ENCODE data around the gene HS3ST4. TPM values are rescaled to one million over a fixed set of nuclear protein-coding genes. Genes with fewer than 3 reads are reported as not detected.

HS3ST4 gene
- total RNA-seq, 2 experiments from 2014 or later: not detected

DNA sequence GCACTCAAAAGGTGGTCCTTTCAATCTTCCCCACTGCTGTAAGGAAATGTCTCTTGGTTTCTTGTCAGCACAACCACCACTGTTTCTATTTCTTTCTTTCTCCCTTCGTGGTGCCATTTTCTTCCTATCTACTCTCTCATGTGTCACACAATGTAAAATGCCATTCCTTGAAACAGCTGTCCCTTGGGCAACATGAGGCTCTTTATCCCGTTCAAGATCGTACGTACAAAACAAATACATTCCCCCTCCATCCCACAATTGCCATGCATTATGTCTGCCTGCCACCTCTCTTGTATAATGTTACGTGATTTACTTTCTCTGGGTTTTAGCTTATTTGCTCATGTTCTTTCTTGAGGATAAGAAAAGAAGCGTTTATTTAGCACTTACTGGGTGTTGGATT, 410.6 kb downstream of the HS3ST4 start:
- intact Hi-C loops (cut with micrococcal nuclease): no loop called here
- CTCF ChIA-PET: interaction anchor here (0.7 kb wide), 1 partner anchor 378 kb away, joined by 3 read pairs; no protein-coding TSS in a partner anchor
- no peak for ATAC-seq
- H3K4me3 Mint-ChIP-seq: no peak overlapping the region
- TF ChIP-seq, protein P1, sequence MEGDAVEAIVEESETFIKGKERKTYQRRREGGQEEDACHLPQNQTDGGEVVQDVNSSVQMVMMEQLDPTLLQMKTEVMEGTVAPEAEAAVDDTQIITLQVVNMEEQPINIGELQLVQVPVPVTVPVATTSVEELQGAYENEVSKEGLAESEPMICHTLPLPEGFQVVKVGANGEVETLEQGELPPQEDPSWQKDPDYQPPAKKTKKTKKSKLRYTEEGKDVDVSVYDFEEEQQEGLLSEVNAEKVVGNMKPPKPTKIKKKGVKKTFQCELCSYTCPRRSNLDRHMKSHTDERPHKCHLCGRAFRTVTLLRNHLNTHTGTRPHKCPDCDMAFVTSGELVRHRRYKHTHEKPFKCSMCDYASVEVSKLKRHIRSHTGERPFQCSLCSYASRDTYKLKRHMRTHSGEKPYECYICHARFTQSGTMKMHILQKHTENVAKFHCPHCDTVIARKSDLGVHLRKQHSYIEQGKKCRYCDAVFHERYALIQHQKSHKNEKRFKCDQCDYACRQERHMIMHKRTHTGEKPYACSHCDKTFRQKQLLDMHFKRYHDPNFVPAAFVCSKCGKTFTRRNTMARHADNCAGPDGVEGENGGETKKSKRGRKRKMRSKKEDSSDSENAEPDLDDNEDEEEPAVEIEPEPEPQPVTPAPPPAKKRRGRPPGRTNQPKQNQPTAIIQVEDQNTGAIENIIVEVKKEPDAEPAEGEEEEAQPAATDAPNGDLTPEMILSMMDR (IDR thresholded peaks at IDR 0.05): no peak
- H3K4me1 Mint-ChIP-seq (ENCODE audit: low read depth): no peaks in the 10 kb centered on the region
- H3K27me3 Mint-ChIP-seq: peaks cover 8% of the 10 kb centered on the region
- H3K9me3 Mint-ChIP-seq: peaks cover 2% of the 10 kb centered on the region
- no peaks in the 10 kb centered on the region for H3K36me3 Mint-ChIP-seq (ENCODE audit: low read depth)
- no peak for DNase-seq
- H3K27ac Mint-ChIP-seq: no peak overlapping the region
- POLR2A ChIA-PET: no interaction called here

DNA sequence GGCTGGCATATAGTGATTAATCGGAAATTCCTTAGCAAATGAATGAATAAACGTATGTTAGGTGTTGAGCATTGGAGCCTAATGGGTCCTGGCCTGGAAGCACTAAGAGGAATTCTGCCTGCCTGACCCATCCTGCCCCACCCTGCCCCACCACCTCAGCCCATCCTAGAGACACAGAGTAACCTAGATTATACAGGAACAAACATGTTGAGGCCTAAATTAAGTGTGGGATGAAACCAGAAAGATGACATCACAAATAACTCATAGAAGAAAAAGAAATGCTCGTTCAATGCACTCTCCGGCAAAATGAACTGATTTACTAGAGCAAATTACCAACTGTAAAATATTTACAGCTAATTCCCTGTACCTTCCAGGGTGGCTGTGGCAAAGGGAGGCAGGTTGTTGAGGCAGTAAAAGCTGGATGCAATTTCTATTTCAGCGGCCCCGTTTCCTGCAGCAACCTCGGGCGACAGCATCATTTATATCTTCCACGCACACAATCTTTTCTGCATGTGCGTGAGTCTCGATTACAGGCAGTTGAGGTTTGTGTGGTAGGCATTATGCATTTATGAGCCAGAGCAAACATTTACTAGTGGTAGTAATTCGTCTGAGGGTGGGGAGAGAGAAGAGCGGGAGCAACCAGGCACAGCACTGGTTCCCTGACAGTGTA, 417.2 kb downstream of the HS3ST4 start:
- Mint-ChIP-seq H3K4me1 (ENCODE audit: low read depth) (no peaks in the 10 kb centered on the region), H3K9me3 (peaks cover 5% of the 10 kb centered on the region), H3K36me3 (ENCODE audit: low read depth) (no peaks in the 10 kb centered on the region), H3K27ac (no peak overlapping the region), H3K4me3 (no peak overlapping the region), H3K27me3 (peaks cover 17% of the 10 kb centered on the region)
- TF ChIP-seq, protein P1 (IDR thresholded peaks at IDR 0.05): no peak
- ChIA-PET POLR2A (no interaction called here), CTCF (no interaction called here)
- intact Hi-C loops (cut with micrococcal nuclease): no loop called here
- DNase-seq (no peak), ATAC-seq (no peak)

DNA sequence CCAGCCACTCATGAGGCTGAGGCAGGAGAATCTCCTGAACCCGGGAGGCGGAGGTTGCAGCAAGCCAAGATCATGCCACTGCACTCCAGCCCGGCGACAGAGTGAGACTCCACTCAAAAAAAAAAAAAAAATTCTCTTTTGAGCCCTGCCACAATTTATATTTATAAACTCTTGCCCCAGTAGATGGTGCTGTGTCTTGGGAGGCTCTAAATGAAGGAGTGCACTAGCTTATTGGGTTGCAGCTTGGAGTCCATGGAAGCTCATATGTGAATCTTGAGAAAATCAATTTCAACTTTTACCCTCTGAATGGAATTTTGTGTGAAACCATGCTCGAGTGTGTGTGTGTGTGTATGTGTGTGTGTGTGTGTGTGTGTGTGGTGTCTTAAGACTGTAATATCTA, 420.1 kb downstream of the HS3ST4 start:
- H3K27ac Mint-ChIP-seq: no peak overlapping the region
- H3K27me3 Mint-ChIP-seq: peaks cover 13% of the 10 kb centered on the region
- H3K9me3 Mint-ChIP-seq: peaks cover 3% of the 10 kb centered on the region
- TF ChIP-seq, protein P1 (IDR thresholded peaks at IDR 0.05): no peak
- H3K4me3 Mint-ChIP-seq: no peak overlapping the region
- intact Hi-C loops (cut with micrococcal nuclease): no loop called here
- H3K36me3 Mint-ChIP-seq (ENCODE audit: low read depth): no peaks in the 10 kb centered on the region
- DNase-seq (no peak), ATAC-seq (no peak)
- POLR2A ChIA-PET: no interaction called here
- CTCF ChIA-PET: no interaction called here
- no peaks in the 10 kb centered on the region for H3K4me1 Mint-ChIP-seq (ENCODE audit: low read depth)

DNA sequence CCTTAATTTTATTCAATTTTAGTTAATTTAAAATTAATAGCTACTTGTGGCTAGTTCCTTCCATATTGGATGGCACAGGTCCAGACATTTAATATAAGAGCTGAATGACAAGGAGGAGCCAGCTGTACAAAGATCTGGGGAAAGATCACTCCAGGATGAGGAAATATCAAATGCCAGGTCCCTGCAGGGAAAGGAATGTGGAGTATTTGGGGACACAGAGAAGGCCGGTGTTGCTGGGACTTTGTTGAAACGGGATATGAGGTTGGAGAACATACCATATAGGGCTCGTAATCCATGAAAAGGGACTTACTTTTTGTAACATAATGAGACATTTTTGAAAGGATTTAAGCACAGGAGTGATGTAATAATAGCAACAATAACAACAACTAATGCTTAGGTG, 426.8 kb downstream of the HS3ST4 start:
- no peak for ATAC-seq
- Mint-ChIP-seq H3K4me1 (ENCODE audit: low read depth) (no peaks in the 10 kb centered on the region), H3K9me3 (peaks cover 3% of the 10 kb centered on the region), H3K4me3 (no peak overlapping the region), H3K27ac (no peak overlapping the region), H3K27me3 (peaks cover 9% of the 10 kb centered on the region), H3K36me3 (ENCODE audit: low read depth) (no peaks in the 10 kb centered on the region)
- ChIA-PET POLR2A (no interaction called here), CTCF (no interaction called here)
- TF ChIP-seq, protein P1 (IDR thresholded peaks at IDR 0.05): no peak
- DNase-seq: no peak
- intact Hi-C loops (cut with micrococcal nuclease): no loop called here

DNA sequence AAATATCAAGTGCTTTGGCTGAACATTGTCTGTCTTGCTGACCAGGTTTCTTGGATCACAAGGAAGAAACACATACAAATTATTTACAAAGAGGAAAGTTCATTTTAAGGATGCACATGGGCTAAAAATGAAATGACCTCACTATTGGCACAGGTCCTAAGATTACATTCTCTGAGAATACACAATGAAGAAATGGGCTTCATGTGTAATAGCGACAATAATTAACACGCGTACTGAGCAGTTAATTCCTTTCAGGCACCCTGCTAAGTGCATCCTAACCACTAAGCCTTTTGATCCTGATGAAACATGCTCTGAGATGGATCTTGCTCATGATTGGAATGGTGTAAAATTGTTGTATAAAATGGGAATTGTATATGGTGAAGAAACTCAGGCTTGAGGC, 429.0 kb downstream of the HS3ST4 start:
- H3K27me3 Mint-ChIP-seq: peaks cover 4% of the 10 kb centered on the region
- no peak for DNase-seq
- no peak overlapping the region for H3K27ac Mint-ChIP-seq
- intact Hi-C loops (cut with micrococcal nuclease): no loop called here
- ChIA-PET CTCF (no interaction called here), POLR2A (no interaction called here)
- H3K4me1 Mint-ChIP-seq (ENCODE audit: low read depth): no peaks in the 10 kb centered on the region
- no peak for ATAC-seq
- H3K9me3 Mint-ChIP-seq: no peaks in the 10 kb centered on the region
- TF ChIP-seq, protein P1 (IDR thresholded peaks at IDR 0.05): no peak
- H3K4me3 Mint-ChIP-seq: no peak overlapping the region
- no peaks in the 10 kb centered on the region for H3K36me3 Mint-ChIP-seq (ENCODE audit: low read depth)

Data from activated CD8-positive, alpha-beta T cell treated with anti-CD3 and anti-CD28 coated beads for 36 hours (primary cell).